GM19035 (cell line): ENCODE data around the gene ZNF814.
"Not testable (repeated sequence)": the region's sequence is repeated elsewhere in the genome, so short reads cannot be mapped to it uniquely, and the experiment has no call there.

Experiments used
- ATAC-seq: cut with Tn5 transposase; IDR thresholded peaks from one replicate; pipeline ENCODE4 v1.9.1; 2021; ENCODE audit not compliant: unreplicated experiment

The ZNF814 gene

GRCh38 chr19:57888560-57889231 is at the start of gene ZNF814:
Gene ZNF814 (minus strand): TSS chr19:57889037. CDS start chr19:57888802, 235 bp downstream.
- ATAC-seq, result no peak

- ATAC-seq, result no peak
Observed at GRCh38 chr19:57935731-57936130, 46.9 kb upstream of the ZNF814 start.

- no peak for ATAC-seq
Observed at GRCh38 chr19:57934820-57935665, 46.2 kb upstream of the ZNF814 start, which contains the start of gene ZNF418. Gene ZNF418 (minus strand): TSS chr19:57935402. CDS start chr19:57933822, 1,580 bp downstream.

GRCh38 chr19:57927587-57927986 is 38.8 kb upstream of the ZNF814 start:
- ATAC-seq, result no peak

- ATAC-seq, result peak; percentile 98
Observed at GRCh38 chr19:57916168-57916995, 27.5 kb upstream of the ZNF814 start, which contains the start of gene ZNF417. Gene ZNF417 (minus strand): TSS chr19:57916592. CDS start chr19:57916411, 181 bp downstream.

GRCh38 chr19:57914531-57914930 is 25.7 kb upstream of the ZNF814 start:
- ATAC-seq, result no peak

GRCh38 chr19:57907394-57907793 is 18.6 kb upstream of the ZNF814 start:
- ATAC-seq, result no peak

- ATAC-seq, result no peak
Observed at GRCh38 chr19:57905258-57905657, 16.4 kb upstream of the ZNF814 start.

GRCh38 chr19:57903618-57904184 is 14.9 kb upstream of the ZNF814 start:
- no peak for ATAC-seq

GRCh38 chr19:57900311-57900710 is 11.5 kb upstream of the ZNF814 start:
- no peak for ATAC-seq

- ATAC-seq, result not testable (repeated sequence)
Observed at GRCh38 chr19:57890706-57891105, 1.9 kb upstream of the ZNF814 start.

GRCh38 chr19:57888107-57888559 is 704 bp downstream of the ZNF814 start:
- ATAC-seq, result no peak

- ATAC-seq, result no peak
Observed at GRCh38 chr19:57887195-57887941, 1.5 kb downstream of the ZNF814 start.

GRCh38 chr19:57886046-57886445 is 2.8 kb downstream of the ZNF814 start:
- no peak for ATAC-seq

- not testable (repeated sequence) for ATAC-seq
Observed at GRCh38 chr19:57873883-57874799, 14.7 kb downstream of the ZNF814 start.

GRCh38 chr19:57872450-57872849 is 16.4 kb downstream of the ZNF814 start:
- no peak for ATAC-seq

GRCh38 chr19:57870225-57870624 is 18.6 kb downstream of the ZNF814 start:
- ATAC-seq, result no peak

- ATAC-seq, result not testable (repeated sequence)
Observed at GRCh38 chr19:57869655-57870054, 19.2 kb downstream of the ZNF814 start.
